Hematopoietic multipotent progenitor cell treated with erythropoietin and hydrocortisone succinate and interleukin-3 and kit ligand, for 6 days (in vitro differentiated cells): ENCODE measurements around the gene ESRRA.

ENCODE experiments used
- DNase-seq: peaks from one replicate; pipeline ENCODE4 v3.0.0-alpha.2; 2015

The ESRRA gene

GRCh38 chr11:64352099-64352994, 47.0 kb downstream of the ESRRA start:
- DNase-seq = no peak

GRCh38 chr11:64352995-64353714, 47.8 kb downstream of the ESRRA start:
- DNase-seq = no peak

GRCh38 chr11:64353715-64354506, 48.6 kb downstream of the ESRRA start:
- no peak for DNase-seq

GRCh38 chr11:64355078-64355940, 50.0 kb downstream of the ESRRA start:
- DNase-seq = peak; percentile 91

- DNase-seq = peak; percentile 71
These were observed 51.4 kb downstream of the ESRRA start for GRCh38 chr11:64356498-64357411.

GRCh38 chr11:64357446-64357845, 52.1 kb downstream of the ESRRA start:
- no peak for DNase-seq

GRCh38 chr11:64357904-64358535, 52.7 kb downstream of the ESRRA start:
- peak; percentile 40 for DNase-seq

- DNase-seq = no peak
These were observed 53.2 kb downstream of the ESRRA start for GRCh38 chr11:64358536-64358906.

GRCh38 chr11:64358907-64359711, 53.8 kb downstream of the ESRRA start, which contains the start of gene RPS6KA4:
TSS of gene RPS6KA4 (plus strand) at chr11:64359162. CDS start at chr11:64359236, 74 bp downstream.
- peak; percentile 80 for DNase-seq

- DNase-seq = peak; percentile 61
These were observed 54.6 kb downstream of the ESRRA start for GRCh38 chr11:64359712-64360445.

GRCh38 chr11:64360448-64360921, 55.2 kb downstream of the ESRRA start:
- peak; percentile 39 for DNase-seq

GRCh38 chr11:64361659-64362058, 56.3 kb downstream of the ESRRA start:
- no peak for DNase-seq

- DNase-seq = no peak
These were observed 57.0 kb downstream of the ESRRA start for GRCh38 chr11:64362339-64362738.

GRCh38 chr11:64364435-64364834, 59.1 kb downstream of the ESRRA start:
- DNase-seq = no peak

GRCh38 chr11:64364911-64365310, 59.6 kb downstream of the ESRRA start:
- DNase-seq = no peak
